ENCODE results near the gene TMEM198. TPM values are rescaled to one million over a fixed set of nuclear protein-coding genes. Genes with fewer than 3 reads are reported as not detected.

The TMEM198 gene
- polyA plus RNA-seq, 10 donors = 1.6 to 3.1 (median 2.3) TPM

- no peak for DNase-seq
Measured at GRCh38 chr2:219544567-219544966, 739 bp downstream of the TMEM198 start.

DNA sequence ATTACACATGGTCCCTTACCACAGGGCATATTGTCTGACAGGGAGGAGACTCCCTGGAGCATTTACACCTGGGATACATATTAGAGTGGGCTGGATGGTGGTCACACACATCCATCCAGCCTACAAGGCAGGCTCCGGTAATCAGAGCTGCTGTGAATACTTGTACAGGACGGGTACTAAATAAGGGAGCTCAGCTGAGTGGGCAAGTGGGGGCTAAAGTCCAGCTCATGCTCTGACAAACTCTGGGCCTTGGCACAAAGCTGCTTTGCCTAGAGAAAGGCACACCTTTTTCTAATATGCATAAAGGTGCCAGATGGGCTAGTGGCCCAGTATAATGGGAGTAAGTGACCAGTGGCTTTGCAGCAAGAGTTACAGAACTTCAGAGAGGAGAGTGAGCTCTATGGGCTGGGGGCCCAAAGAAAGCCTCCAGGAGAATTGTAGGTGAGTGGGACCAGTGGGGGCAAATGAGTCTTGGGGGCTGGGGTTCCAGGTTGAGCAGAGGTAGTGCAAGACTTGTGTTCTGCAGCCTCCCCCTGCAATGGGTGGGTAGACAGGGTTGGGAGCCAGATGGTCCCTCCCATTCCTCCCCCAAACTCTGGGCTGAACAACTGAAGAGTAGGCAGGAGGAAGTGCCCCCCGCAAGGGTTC, 1.6 kb downstream of the TMEM198 start:
- DNase-seq = no peak

- no peak for DNase-seq
Measured at GRCh38 chr2:219545943-219546352, 2.1 kb downstream of the TMEM198 start.

GRCh38 chr2:219547621-219548020, 3.8 kb downstream of the TMEM198 start:
- no peak for DNase-seq

DNA sequence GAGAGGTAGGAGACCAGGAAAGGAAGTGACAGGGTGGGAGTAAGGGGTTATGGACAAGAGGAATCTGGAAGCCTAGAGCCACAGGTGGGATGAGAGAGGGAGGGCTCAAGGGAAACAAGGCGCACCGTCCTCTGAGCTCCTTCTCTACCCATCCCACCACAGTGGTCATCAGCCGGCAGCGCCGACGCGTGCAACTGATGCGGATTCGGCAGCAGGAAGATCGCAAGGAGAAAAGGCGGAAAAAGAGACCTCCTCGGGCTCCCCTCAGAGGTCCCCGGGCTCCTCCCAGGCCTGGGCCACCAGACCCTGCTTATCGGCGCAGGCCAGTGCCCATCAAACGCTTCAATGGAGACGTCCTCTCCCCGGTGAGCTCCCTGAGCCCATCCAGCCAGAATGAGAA, 5.2 kb downstream of the TMEM198 start:
- DNase-seq = no peak

DNA sequence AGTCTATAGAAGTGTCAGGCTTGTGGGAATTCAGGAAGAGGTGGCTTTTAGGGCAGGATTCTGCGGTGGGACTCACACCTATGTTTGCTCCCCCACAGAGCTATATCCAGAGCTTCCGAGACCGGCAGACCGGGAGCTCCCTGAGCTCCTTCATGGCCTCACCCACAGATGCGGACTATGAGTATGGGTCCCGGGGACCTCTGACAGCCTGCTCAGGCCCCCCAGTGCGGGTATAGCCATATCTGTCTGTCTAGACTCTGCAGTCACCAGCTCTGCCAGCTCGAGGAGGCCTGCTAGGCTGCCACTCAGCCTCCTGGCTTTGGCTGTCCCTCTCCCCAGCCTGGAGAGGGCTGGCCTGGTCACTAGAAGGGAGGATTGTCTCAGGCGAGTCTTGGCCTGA, 5.8 kb downstream of the TMEM198 start:
- DNase-seq = no peak

GRCh38 chr2:219551441-219552381, 7.9 kb downstream of the TMEM198 start:
- DNase-seq = peak in 1 of 3 donors; percentile 47

- peak; percentile 81 to 96 (median 90) for DNase-seq
Measured at GRCh38 chr2:219552382-219553167, 8.7 kb downstream of the TMEM198 start.

- no peak for DNase-seq
Measured at GRCh38 chr2:219553168-219553417, 9.3 kb downstream of the TMEM198 start.

GRCh38 chr2:219553463-219553963, 9.7 kb downstream of the TMEM198 start:
- no peak for DNase-seq

DNA sequence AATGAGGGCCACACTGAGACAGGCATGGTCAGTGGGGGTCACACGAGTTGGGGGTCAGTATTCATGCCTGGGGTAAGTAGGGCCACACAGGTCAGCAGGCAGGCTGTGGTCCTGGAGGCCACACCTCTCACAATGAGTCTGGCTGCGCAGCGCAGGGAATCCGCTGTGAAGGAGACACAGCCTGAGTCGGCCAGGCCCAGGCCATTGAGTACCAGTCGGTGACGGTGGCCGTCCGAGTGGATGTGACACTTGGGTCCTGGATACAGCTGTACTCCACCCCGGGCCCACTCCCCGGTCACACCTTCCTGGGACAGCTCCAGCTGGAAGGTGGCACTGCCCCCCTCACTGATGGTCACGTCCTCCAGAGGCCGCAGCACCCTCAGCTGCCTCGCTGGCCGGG, 10.5 kb downstream of the TMEM198 start:
- no peak for DNase-seq

DNA sequence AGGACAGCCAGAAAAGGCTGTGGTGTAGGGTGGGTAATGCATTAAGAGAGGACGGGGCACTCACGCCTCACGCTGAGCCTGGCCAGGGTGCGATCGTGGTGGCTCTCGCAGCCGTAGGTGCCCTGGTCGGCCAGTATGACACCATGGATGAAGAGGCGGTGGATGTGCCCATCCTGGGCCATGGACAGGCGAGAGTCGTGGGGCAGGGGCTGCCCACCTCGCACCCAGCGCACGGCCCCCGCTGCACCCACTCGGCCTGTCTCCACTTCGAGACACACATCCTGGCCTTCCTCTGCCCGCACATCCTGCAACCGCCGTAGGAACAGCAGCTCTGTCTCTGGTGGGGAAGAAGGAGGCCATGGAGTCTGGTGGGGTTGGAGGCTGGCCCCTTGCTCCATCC, 12.1 kb downstream of the TMEM198 start:
- no peak for DNase-seq

GRCh38 chr2:219556413-219556812, 12.6 kb downstream of the TMEM198 start:
- DNase-seq = no peak

DNA sequence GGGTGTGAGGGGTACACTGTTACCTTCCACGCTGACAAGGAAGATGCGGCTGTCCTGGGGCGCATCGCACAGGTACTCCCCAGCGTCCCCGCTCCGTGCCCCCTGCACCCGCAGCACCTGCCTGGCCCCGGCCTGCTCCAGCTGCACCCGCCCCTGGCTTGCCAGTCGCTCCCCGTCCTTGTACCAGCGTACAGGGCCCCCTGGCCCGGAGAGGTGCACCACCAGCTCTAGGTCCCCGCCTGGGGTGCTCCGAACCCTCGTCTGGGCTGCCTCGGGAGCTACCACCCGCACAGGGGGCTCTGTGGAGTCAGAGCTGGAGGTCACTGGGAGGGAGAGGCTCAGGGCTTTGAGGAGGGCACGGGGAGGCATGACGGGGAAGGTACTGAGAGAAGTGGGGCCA, 13.5 kb downstream of the TMEM198 start:
- no peak for DNase-seq

DNA sequence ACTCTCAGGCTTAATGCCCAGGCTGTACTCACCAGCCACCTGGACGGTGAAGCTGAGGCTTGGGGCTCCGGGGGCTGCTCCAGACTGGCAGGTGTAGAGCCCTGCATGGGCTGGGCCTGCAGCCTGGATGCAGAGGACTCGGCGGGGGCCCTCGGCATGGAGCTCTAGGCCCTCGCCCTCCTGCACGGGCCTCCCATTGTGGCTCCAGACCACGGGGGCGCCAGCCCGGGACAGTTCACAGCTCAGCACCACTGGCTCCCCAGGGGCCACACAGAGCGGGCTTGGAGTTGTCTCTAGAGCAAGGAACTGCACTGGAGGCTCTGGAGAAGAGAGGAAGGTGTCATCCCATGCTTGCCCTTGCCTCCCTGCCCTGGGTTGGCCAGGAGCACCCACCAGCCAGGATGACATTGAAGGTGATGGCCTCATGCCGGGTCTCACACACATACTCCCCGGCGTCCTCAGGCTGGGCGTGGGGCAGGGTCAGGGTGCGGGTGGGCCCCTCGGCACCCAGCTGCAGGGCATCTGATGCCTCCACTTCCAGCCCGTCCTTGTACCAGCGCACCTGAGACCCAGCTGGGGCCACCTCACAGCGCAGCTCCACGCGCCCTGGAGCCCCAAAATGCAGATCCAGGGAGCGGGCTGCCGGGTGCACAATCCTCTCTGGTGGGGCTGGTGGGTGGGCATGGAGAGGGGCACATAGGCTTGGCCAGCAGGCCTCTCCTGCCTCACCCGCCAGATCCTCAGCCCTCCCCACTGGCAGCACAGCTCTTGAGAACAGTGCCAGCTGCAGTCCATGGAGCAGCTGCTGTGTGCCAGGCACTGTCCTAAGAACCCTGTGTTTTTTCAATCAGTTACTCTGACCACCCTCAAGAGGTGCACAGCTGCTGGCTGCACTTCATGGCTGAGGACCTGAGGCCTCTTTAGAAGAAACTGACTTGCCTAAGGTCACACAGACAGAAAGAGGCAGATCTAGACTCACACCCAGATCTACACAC, 14.3 kb downstream of the TMEM198 start:
- no peak for DNase-seq

DNA sequence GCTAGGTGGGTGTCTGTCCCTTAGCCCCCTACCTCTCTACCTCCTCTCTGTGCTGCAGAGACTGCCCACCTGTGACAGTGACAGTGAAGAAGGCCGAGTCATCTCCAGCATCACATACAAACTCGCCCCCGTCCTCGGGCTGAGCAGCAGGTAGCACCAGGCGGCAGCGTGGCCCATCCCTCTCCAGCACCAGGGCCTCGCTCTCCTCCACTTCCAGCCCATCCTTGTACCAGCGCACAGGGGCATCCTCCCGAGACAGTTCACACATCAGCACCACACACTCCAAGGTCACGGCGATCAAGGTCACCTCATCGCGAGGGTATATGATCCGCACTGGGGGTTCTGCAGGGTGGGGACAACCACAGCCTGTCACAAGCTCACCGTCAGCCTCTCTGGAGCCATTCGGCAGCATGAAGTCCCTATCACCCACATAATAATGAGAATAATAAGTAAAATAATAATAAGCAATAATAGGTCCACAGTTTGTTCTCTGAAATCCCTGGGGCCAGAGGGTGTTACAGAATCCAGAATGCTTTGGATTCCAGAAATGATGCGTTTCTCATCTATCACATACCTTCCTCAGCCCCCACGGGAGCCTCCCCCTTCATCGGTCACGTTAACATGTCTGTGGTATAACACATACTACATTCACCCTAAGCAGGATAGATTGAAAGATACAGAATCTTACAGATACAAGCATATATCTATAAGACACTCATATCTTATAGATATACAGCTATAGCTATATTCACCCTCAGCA, 15.5 kb downstream of the TMEM198 start:
- DNase-seq = no peak

DNA sequence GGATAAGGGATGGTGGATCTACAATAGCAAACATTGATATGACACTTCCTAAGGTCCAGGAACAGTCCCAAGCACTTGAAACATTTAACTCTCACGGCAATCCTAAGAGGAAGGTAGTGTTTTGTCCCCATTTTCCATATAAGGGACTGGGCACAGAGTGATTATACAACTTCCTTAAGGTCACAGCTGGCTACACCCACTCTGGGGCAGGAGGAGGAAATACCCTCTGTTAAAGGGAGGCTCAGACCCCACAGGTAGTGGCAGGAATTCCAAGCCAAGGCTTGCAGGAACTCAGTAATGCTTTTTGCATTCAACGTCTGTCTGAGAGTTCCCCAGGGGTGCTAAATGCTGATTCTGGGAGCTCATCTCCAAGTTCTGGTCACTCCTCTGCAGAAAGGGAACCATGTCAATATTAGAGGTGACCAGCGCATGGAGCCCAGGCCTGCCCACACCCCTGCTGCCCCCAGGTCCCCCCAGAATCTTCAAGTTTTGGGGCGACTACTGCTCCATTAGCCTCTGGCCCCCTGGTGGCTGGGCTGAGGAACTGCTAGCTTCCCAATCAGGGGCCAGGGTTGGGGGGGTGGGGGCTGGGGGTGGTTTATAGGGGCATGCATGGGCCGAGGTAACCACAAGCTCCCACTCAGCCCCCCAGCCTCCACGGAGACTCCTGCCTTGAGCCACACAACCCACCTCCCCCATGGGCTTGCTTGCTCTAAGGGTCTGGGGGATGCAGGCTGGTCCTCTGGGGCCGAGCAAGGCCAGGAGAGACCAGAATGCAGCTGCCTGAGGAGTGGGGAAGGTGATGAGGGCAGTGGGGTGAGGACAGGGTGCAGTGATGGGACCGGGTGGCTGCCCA, 16.4 kb downstream of the TMEM198 start:
- no peak for DNase-seq

DNA sequence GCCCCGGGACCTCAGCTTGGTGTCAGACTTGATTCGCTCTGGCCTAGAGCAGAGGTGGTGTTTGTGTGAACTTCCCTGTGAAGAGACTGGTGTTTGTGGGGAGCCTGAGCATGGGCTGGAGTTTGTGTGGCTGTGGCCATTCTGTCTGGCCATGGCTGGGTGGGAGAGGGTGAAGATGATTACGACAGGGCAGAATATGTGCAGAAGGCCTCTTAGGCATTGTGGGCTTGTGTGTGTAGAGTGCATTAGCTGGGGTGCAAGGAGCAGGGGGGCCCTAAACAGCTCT, 17.0 kb downstream of the TMEM198 start:
- no peak for DNase-seq

DNA sequence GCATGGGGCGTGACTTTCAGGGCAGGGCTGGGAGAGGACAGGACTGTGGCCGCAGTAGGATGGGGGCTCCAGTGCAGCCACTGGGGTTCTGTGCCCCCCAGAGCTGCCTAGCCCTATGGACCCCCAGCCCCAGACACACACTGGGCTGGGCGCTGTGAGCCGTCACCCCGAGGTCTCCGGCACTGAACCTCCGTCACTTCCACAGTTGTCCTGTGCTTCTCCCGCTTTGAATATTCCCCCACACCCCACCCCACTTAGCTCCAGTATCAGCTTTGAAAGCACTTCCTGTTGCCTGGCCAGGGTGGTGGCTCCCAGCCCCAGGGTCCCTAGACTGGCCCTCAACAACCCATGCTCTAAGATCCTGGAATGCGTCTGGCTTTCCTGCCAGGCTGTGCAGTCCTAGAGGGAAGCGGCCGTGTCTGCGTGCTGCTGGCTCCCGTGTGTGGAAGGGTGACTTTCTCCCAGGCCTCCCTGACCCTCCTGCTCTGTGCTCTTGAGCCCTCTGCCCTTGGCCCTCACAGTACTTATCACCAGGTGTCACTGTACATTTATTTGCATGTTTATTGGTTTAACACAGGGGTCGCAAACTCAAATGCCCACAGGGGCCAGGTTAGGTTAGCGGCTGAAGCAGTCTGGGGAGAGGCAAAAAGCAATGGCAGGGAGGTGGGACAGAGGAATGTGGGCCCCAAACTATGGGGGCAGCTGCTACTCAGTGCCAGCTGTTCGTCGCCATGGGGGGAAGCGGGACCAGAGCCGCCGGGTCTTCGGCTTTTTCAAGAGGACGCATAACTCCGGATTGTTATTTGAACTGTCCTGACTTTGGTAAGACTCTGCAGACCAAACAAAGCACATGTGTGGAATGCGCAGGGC, 17.6 kb downstream of the TMEM198 start:
- DNase-seq = no peak

All from muscle of back (tissue), 11 donors.